Measurements from ENCODE around the gene SLC1A5.

- TF ChIP-seq POLR2A (IDR thresholded peaks at IDR 0.05) (no peak), CTCF (IDR thresholded peaks at IDR 0.05) (no peak)
Observed at GRCh38 chr19:46729696-46730095, 58.7 kb downstream of the SLC1A5 start.

Measured in uterus (tissue), 2 donors.